ENCODE measurements around the gene RAVER1. TPM values are rescaled to one million over a fixed set of nuclear protein-coding genes. Genes with fewer than 3 reads are reported as not detected.
A peak's percentile ranks its signal among the peaks of the same experiment; 100 is the strongest.

Gene RAVER1
- total RNA-seq, 4 donors from 2014 or later, result 18.3 to 52.0 (median 39.1) TPM

DNA sequence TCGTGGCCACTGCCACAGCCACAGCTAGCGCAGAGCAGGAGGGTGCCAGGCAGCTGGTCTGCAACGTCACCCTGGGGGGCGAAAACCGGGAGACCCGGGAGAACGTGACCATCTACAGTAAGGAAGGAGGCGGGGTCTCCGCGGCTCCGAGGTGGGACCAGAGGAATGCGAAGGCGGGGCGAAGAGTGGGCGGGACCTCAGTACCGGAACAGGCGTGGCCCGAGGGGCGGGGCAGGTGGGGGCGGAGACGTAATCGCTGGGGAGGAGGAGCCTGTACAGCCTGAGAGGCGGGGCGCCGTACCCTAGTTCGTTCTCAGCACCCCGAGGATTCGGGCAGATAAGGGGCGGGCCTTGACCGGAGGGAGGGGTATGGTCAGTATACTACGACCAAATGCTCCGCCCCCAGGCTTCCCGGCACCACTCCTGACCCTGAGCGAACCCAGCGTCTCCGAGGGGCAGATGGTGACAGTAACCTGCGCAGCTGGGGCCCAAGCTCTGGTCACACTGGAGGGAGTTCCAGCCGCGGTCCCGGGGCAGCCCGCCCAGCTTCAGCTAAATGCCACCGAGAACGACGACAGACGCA is 41.0 kb downstream of the RAVER1 start:
- DNase-seq, result peak; percentile 55 to 59
- H3K27ac ChIP-seq, result no peak overlapping the region
- peaks cover 29 to 77% of the 10 kb centered on the region in 2 donors for H3K4me1 ChIP-seq
- TF ChIP-seq POLR2A (IDR thresholded peaks at IDR 0.05), result no peak
- TF ChIP-seq, protein P1, sequence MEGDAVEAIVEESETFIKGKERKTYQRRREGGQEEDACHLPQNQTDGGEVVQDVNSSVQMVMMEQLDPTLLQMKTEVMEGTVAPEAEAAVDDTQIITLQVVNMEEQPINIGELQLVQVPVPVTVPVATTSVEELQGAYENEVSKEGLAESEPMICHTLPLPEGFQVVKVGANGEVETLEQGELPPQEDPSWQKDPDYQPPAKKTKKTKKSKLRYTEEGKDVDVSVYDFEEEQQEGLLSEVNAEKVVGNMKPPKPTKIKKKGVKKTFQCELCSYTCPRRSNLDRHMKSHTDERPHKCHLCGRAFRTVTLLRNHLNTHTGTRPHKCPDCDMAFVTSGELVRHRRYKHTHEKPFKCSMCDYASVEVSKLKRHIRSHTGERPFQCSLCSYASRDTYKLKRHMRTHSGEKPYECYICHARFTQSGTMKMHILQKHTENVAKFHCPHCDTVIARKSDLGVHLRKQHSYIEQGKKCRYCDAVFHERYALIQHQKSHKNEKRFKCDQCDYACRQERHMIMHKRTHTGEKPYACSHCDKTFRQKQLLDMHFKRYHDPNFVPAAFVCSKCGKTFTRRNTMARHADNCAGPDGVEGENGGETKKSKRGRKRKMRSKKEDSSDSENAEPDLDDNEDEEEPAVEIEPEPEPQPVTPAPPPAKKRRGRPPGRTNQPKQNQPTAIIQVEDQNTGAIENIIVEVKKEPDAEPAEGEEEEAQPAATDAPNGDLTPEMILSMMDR (IDR thresholded peaks at IDR 0.05), result no peak
- no peaks in the 10 kb centered on the region for H3K9me3 ChIP-seq
- WGBS, 2 donors, result 1 to 2% methylated on average over 24 to 36 of the region's 45 CpGs
- H3K4me3 ChIP-seq (replicated peaks in 1 of 3), result peak overlapping the region in 1 of 3 donors; percentile 21
- intact Hi-C loops (cut with DNase I), result no loop called here
- H3K27me3 ChIP-seq, result peaks cover 49% of the 10 kb centered on the region
- H3K36me3 ChIP-seq, result no peaks in the 10 kb centered on the region

DNA sequence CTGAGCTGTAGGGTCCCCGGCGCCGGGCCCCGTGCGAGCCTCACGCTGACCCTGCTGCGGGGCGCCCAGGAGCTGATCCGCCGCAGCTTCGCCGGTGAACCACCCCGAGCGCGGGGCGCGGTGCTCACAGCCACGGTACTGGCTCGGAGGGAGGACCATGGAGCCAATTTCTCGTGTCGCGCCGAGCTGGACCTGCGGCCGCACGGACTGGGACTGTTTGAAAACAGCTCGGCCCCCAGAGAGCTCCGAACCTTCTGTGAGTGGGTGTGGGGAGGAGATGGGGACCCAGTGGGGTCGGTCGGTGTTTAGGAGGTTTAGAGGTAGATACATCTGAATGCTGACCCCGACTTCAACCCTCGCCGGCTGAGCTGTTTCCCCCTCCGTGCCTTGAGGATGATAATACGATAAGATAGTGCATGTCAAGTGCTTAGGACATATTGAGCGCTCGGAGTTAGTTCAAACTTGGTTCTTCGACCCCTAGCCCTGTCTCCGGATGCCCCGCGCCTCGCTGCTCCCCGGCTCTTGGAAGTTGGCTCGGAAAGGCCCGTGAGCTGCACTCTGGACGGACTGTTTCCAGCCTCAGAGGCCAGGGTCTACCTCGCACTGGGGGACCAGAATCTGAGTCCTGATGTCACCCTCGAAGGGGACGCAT is 41.6 kb downstream of the RAVER1 start:
- TF ChIP-seq POLR2A (IDR thresholded peaks at IDR 0.05), result no peak
- TF ChIP-seq, protein P1 (IDR thresholded peaks at IDR 0.05), result no peak
- Histone ChIP-seq H3K27ac (no peak overlapping the region), H3K36me3 (no peaks in the 10 kb centered on the region), H3K27me3 (peaks cover 49% of the 10 kb centered on the region), H3K4me1 (peaks cover 35 to 83% of the 10 kb centered on the region in 2 donors), H3K4me3 (replicated peaks in 1 of 3) (peak overlapping the region in 1 of 3 donors; percentile 21), H3K9me3 (no peaks in the 10 kb centered on the region)
- intact Hi-C loops (cut with DNase I), result no loop called here
- WGBS, 2 donors, result 0 to 6% methylated on average over 4 to 21 of the region's 49 CpGs
- no peak for DNase-seq

DNA sequence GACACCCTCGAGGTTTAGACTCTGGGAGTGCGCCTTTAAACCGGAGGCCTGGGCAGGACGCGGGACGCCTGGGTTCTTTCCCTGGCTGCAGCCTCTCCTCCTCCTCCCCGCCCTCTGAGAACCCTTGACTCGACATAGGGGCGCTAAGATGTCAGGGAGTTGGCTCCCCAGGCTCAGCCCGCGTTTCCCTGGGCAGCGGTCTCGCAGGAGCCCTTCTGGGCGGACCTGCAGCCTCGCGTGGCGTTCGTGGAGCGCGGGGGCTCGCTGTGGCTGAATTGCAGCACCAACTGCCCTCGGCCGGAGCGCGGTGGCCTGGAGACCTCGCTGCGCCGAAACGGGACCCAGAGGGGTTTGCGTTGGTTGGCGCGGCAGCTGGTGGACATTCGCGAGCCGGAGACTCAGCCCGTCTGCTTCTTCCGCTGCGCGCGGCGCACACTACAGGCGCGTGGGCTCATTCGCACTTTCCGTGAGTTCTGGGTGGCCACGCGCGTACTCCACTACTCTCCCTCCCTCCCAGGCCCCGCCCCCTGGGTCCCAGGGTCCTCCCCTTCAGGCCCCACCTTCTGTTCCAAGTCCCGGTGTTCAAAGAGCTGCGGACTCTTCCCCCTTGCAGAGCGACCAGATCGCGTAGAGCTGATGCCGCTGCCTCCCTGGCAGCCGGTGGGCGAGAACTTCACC is 42.3 kb downstream of the RAVER1 start:
- WGBS, 2 donors, result 1% methylated on average over 26 to 34 of the region's 57 CpGs
- Histone ChIP-seq H3K36me3 (peaks cover 0 to under 1% of the 10 kb centered on the region in 2 donors), H3K9me3 (no peaks in the 10 kb centered on the region), H3K4me3 (replicated peaks in 1 of 3) (peak overlapping the region in 1 of 3 donors; percentile 21), H3K27ac (no peak overlapping the region), H3K4me1 (peaks cover 35 to 82% of the 10 kb centered on the region in 2 donors), H3K27me3 (peaks cover 46% of the 10 kb centered on the region)
- peak; percentile 40 to 41 for DNase-seq
- intact Hi-C loops (cut with DNase I), result no loop called here
- TF ChIP-seq POLR2A (IDR thresholded peaks at IDR 0.05), result no peak
- TF ChIP-seq, protein P1 (IDR thresholded peaks at IDR 0.05), result no peak

DNA sequence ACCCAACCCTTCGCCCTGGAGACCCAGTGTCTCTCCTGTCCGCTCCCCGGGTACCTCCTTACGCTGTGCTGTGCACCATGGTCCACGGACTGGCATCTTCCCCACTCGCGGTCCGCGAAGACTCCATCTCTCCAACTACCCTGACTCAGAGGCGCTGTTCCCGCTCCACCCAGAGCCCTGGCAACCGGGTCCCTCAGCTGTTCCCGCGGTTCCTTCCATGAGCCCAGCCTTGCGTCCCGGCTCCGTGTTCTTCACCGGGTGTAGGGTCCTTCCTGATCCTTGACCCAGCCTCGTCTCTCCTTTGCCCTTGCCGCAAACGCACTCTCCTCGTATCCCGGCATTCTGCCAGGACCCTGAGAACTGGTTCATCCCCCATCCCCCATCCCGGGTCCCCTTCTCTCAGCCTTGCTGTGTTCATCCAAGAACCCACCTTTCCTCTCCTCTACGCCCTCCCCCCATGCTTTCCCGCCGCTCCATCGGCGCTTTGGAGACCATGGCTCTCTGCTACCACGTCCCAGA is 42.9 kb downstream of the RAVER1 start:
- 3 to 7% methylated on average over 26 to 30 of the region's 30 CpGs for WGBS, 2 donors
- no peak overlapping the region for H3K4me3 ChIP-seq (replicated peaks in 1 of 3)
- DNase-seq, result no peak
- H3K4me1 ChIP-seq, result peaks cover 33 to 76% of the 10 kb centered on the region in 2 donors
- intact Hi-C loops (cut with DNase I), result no loop called here
- peaks cover 0 to 6% of the 10 kb centered on the region in 2 donors for H3K36me3 ChIP-seq
- TF ChIP-seq, protein P1 (IDR thresholded peaks at IDR 0.05), result no peak
- no peak for TF ChIP-seq POLR2A (IDR thresholded peaks at IDR 0.05)
- H3K27ac ChIP-seq, result no peak overlapping the region
- H3K27me3 ChIP-seq, result peaks cover 45% of the 10 kb centered on the region
- no peaks in the 10 kb centered on the region for H3K9me3 ChIP-seq

Measured in thyroid gland (tissue), 4 donors.